ENCODE data around the gene FATE1.

GRCh38 chrX:151711787-151712186 lies 4.0 kb upstream of the FATE1 start:
- TF ChIP-seq CTCF (IDR thresholded peaks at IDR 0.05) (no peak), POLR2A (IDR thresholded peaks at IDR 0.05) (no peak)

Measured in adrenal gland (tissue), 5 donors.